ENCODE measurements around the gene NT5DC2. TPM values are rescaled to one million over a fixed set of nuclear protein-coding genes. Genes with fewer than 3 reads are reported as not detected.

Gene NT5DC2
- total and polyA plus RNA-seq, 7 donors: 6.8 to 13.7 (median 10.3) TPM

- ATAC-seq (no peak), DNase-seq (no peak)
- 76 to 81% (median 77%) methylated on average over 25 to 27 of the region's 27 CpGs for WGBS, 3 donors
- H3K9me3 ChIP-seq: no peaks in the 10 kb centered on the region
- H3K27me3 ChIP-seq (ENCODE audit: insufficient read depth in 3 of 3, low read length in 2 of 3): no peaks in the 10 kb centered on the region
- H3K36me3 ChIP-seq (ENCODE audit: insufficient read depth in 1 of 2, low read depth in 1 of 2): no peaks in the 10 kb centered on the region
- no peaks in the 10 kb centered on the region for H3K4me1 ChIP-seq
- H3K4me3 ChIP-seq: no peak overlapping the region
- no peak overlapping the region for H3K27ac ChIP-seq
- TF ChIP-seq, protein P1, sequence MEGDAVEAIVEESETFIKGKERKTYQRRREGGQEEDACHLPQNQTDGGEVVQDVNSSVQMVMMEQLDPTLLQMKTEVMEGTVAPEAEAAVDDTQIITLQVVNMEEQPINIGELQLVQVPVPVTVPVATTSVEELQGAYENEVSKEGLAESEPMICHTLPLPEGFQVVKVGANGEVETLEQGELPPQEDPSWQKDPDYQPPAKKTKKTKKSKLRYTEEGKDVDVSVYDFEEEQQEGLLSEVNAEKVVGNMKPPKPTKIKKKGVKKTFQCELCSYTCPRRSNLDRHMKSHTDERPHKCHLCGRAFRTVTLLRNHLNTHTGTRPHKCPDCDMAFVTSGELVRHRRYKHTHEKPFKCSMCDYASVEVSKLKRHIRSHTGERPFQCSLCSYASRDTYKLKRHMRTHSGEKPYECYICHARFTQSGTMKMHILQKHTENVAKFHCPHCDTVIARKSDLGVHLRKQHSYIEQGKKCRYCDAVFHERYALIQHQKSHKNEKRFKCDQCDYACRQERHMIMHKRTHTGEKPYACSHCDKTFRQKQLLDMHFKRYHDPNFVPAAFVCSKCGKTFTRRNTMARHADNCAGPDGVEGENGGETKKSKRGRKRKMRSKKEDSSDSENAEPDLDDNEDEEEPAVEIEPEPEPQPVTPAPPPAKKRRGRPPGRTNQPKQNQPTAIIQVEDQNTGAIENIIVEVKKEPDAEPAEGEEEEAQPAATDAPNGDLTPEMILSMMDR (IDR thresholded peaks at IDR 0.05): no peak
- intact Hi-C loops (cut with DNase I): no loop called here
These were observed 27.2 kb downstream of the NT5DC2 start for GRCh38 chr3:52506266-52506966.

- intact Hi-C loops (cut with DNase I): no loop called here
- H3K4me1 ChIP-seq: no peaks in the 10 kb centered on the region
- no peaks in the 10 kb centered on the region for H3K9me3 ChIP-seq
- H3K27me3 ChIP-seq (ENCODE audit: insufficient read depth in 3 of 3, low read length in 2 of 3): no peaks in the 10 kb centered on the region
- no peaks in the 10 kb centered on the region for H3K36me3 ChIP-seq (ENCODE audit: insufficient read depth in 1 of 2, low read depth in 1 of 2)
- H3K27ac ChIP-seq: no peak overlapping the region
- no peak for ATAC-seq
- DNase-seq: no peak
- 84 to 86% (median 86%) methylated on average over 10 of the region's 10 CpGs for WGBS, 3 donors
- TF ChIP-seq, protein P1 (IDR thresholded peaks at IDR 0.05): no peak
- H3K4me3 ChIP-seq: no peak overlapping the region
These were observed 28.7 kb downstream of the NT5DC2 start for GRCh38 chr3:52504977-52505376.

- no peaks in the 10 kb centered on the region for H3K36me3 ChIP-seq (ENCODE audit: insufficient read depth in 1 of 2, low read depth in 1 of 2)
- no peaks in the 10 kb centered on the region for H3K9me3 ChIP-seq
- no peaks in the 10 kb centered on the region for H3K4me1 ChIP-seq
- DNase-seq (no peak), ATAC-seq (no peak)
- WGBS, 3 donors: 51 to 65% (median 63%) methylated on average over 23 of the region's 23 CpGs
- H3K4me3 ChIP-seq: no peak overlapping the region
- no peaks in the 10 kb centered on the region for H3K27me3 ChIP-seq (ENCODE audit: insufficient read depth in 3 of 3, low read length in 2 of 3)
- intact Hi-C loops (cut with DNase I): no loop called here
- no peak overlapping the region for H3K27ac ChIP-seq
- TF ChIP-seq, protein P1 (IDR thresholded peaks at IDR 0.05): no peak
These were observed 29.8 kb downstream of the NT5DC2 start for GRCh38 chr3:52503788-52504424.

GRCh38 chr3:52502808-52503350 lies 30.8 kb downstream of the NT5DC2 start:
- Histone ChIP-seq H3K4me1 (no peaks in the 10 kb centered on the region), H3K27ac (no peak overlapping the region), H3K27me3 (ENCODE audit: insufficient read depth in 3 of 3, low read length in 2 of 3) (no peaks in the 10 kb centered on the region), H3K36me3 (ENCODE audit: insufficient read depth in 1 of 2, low read depth in 1 of 2) (no peaks in the 10 kb centered on the region), H3K9me3 (no peaks in the 10 kb centered on the region), H3K4me3 (no peak overlapping the region)
- DNase-seq (no peak), ATAC-seq (no peak)
- TF ChIP-seq, protein P1 (IDR thresholded peaks at IDR 0.05): no peak
- intact Hi-C loops (cut with DNase I): no loop called here
- WGBS, 3 donors: 94 to 97% (median 94%) methylated on average over 11 of the region's 11 CpGs
